ENCODE results near the gene PROM2. TPM values are rescaled to one million over a fixed set of nuclear protein-coding genes. Genes with fewer than 3 reads are reported as not detected.

PROM2 gene
- total RNA-seq, 1 experiment from 2014 or later: 64.2 TPM

DNA sequence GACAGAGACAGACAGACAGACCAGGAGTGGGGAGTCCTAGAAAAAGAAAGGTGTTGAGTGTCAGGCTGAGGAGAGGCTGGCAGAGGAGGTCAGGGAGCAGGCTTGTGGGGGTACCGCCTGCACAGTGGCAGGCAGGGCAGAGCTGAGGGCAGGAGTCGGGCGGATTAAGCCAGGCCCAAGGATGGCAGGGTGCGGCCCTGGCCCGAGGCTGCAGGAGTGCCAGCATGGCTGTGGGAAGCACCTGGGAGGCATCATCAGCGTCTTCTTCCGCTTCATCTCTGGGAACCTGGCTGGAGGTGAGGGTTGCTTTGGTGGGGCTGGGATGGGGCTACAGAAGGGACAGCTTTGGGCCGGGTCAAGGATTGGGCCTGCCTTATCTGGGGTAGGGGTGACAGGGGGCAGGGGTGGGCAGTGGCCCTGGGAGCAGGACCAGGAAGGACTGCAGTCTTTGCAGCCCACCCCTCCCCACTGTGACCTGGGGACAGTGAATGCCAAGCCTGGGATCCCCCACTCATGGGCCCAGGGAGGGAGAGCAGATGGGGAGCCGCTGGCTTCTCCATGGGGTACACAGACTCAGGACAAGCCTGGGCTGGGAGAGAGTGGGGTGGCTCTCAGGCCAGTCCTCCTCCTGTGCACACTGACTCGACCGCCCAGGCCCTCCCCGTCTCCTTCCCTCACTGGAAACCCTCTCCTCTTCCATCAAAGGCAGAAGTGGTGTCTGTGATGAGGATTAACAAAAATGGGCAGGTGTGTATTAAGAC, 43.6 kb downstream of the PROM2 start:
- H4K20me1 ChIP-seq (ENCODE audit: low read length): no peaks in the 10 kb centered on the region
- H2AFZ ChIP-seq (ENCODE audit: low read length): no peak overlapping the region
- DNase-seq: no peak
- ChIA-PET POLR2A (ENCODE audit: unreplicated experiment) (no interaction called here), CTCF (interaction anchor here (1.4 kb wide), 1 partner anchor 27 kb away, joined by 5 read pairs; no protein-coding TSS in a partner anchor)
- ATAC-seq: no peak
- no peaks in the 10 kb centered on the region for H3K9me3 ChIP-seq (ENCODE audit: low read length)
- peaks cover 6% of the 10 kb centered on the region for H3F3A ChIP-seq (ENCODE audit: low read length, unreplicated experiment)
- intact Hi-C loops (cut with micrococcal nuclease): no loop called here
- no peak overlapping the region for H3K4me3 ChIP-seq (ENCODE audit: low read length)
- H3K9me2 ChIP-seq (replicated peaks; ENCODE audit: low read length): no peaks in the 10 kb centered on the region
- H3K9ac ChIP-seq (ENCODE audit: low read length): peak overlapping the region; percentile 45
- peak overlapping the region; percentile 79 for H3K4me2 ChIP-seq (ENCODE audit: low read length)
- H3K4me1 ChIP-seq (ENCODE audit: insufficient read depth, low read length): peaks cover 60% of the 10 kb centered on the region
- H3K27me3 ChIP-seq (ENCODE audit: low read length): no peaks in the 10 kb centered on the region
- no peaks in the 10 kb centered on the region for H3K79me2 ChIP-seq (ENCODE audit: low read length)
- TF ChIP-seq, protein P1, sequence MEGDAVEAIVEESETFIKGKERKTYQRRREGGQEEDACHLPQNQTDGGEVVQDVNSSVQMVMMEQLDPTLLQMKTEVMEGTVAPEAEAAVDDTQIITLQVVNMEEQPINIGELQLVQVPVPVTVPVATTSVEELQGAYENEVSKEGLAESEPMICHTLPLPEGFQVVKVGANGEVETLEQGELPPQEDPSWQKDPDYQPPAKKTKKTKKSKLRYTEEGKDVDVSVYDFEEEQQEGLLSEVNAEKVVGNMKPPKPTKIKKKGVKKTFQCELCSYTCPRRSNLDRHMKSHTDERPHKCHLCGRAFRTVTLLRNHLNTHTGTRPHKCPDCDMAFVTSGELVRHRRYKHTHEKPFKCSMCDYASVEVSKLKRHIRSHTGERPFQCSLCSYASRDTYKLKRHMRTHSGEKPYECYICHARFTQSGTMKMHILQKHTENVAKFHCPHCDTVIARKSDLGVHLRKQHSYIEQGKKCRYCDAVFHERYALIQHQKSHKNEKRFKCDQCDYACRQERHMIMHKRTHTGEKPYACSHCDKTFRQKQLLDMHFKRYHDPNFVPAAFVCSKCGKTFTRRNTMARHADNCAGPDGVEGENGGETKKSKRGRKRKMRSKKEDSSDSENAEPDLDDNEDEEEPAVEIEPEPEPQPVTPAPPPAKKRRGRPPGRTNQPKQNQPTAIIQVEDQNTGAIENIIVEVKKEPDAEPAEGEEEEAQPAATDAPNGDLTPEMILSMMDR (conservative IDR thresholded peaks at IDR 0.05; ENCODE audit: low read depth, low read length): no peak
- no peak for TF ChIP-seq EZH2 (IDR thresholded peaks at IDR 0.05; ENCODE audit: low read length, unreplicated experiment)
- TF ChIP-seq EZH2phosphoT487 (IDR thresholded peaks at IDR 0.05; ENCODE audit: borderline replicate concordance, low read length): no peak
- BruUV-seq (replicated peaks): no TSS peak
- H3K36me3 ChIP-seq (ENCODE audit: low read depth, low read length): no peaks in the 10 kb centered on the region
- H3K27ac ChIP-seq (ENCODE audit: low read length): peak overlapping the region; percentile 91

DNA sequence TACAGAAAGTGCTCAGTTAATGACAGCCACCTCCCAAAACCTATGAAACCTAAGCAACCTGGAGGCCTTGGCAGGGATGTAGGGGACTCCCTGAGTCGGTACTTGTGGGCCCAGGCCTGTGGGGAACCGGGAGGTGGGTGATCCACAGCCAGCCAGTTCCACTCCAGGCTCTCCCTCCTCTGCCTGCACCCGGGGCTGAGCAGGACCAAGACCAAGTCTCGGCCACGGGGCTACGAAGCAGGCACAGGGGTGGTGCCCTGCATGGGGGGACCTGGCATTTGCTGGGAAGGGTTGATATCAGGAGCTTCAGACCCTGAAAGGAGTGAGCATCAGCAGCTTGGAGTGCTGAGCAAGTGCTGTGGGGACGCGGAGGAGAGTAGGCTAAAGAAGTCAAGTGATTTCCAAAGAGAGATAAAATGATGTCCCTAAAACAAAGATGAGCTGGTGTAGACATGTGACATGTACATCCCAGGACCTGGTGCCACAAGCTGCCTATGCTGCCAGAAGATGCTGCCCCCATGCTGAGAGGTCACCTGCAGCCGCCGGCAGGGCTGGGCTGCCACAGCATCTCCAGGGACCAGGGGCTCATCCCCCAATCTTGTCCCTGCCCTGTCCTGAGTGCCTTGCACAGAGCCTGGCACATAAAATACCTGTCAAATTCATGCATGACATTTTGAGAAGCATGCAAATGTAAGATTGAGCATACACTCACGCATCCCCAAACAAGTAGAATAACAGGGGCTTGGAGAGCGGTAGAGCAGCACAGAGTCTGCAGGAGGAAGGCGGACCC, 44.4 kb downstream of the PROM2 start:
- Histone ChIP-seq H3K36me3 (ENCODE audit: low read depth, low read length) (no peaks in the 10 kb centered on the region), H3K27ac (ENCODE audit: low read length) (no peak overlapping the region), H3F3A (ENCODE audit: low read length, unreplicated experiment) (peaks cover 6% of the 10 kb centered on the region), H4K20me1 (ENCODE audit: low read length) (no peaks in the 10 kb centered on the region), H3K4me1 (ENCODE audit: insufficient read depth, low read length) (peaks cover 56% of the 10 kb centered on the region), H3K9me3 (ENCODE audit: low read length) (no peaks in the 10 kb centered on the region), H3K27me3 (ENCODE audit: low read length) (no peaks in the 10 kb centered on the region), H3K4me3 (ENCODE audit: low read length) (no peak overlapping the region), H3K9me2 (replicated peaks; ENCODE audit: low read length) (no peaks in the 10 kb centered on the region), H3K79me2 (ENCODE audit: low read length) (no peaks in the 10 kb centered on the region), H3K9ac (ENCODE audit: low read length) (no peak overlapping the region), H2AFZ (ENCODE audit: low read length) (no peak overlapping the region), H3K4me2 (ENCODE audit: low read length) (no peak overlapping the region)
- BruUV-seq (replicated peaks): no TSS peak
- ChIA-PET CTCF (no interaction called here), POLR2A (ENCODE audit: unreplicated experiment) (no interaction called here)
- intact Hi-C loops (cut with micrococcal nuclease): no loop called here
- TF ChIP-seq EZH2phosphoT487 (IDR thresholded peaks at IDR 0.05; ENCODE audit: borderline replicate concordance, low read length) (no peak), EZH2 (IDR thresholded peaks at IDR 0.05; ENCODE audit: low read length, unreplicated experiment) (no peak)
- TF ChIP-seq, protein P1 (conservative IDR thresholded peaks at IDR 0.05; ENCODE audit: low read depth, low read length): no peak
- DNase-seq (no peak), ATAC-seq (no peak)

Data from PC-3 (cell line).